HEK293 (cell line): ENCODE measurements around the gene FAN1.
"Not testable (repeated sequence)": the region's sequence is repeated elsewhere in the genome, so short reads cannot be mapped to it uniquely, and the experiment has no call there.

ENCODE experiments used
- CTCF ChIA-PET: fragments of 350-600 bp; formaldehyde crosslinking; extraction: SDS; loops from one replicate; lab custom pipeline; 2021; ENCODE audit warnings: antibody characterized with exemption; lab: Yijun Ruan, JAX
- POLR2A ChIA-PET: fragments of 300-600 bp; formaldehyde crosslinking; extraction: SDS; loops from one replicate; lab custom pipeline; 2020; ENCODE audit warnings: antibody characterized with exemption, inconsistent platforms; lab: Yijun Ruan, JAX
- H3K27ac ChIP-seq: fragments of 200-500 bp; sonication (Bioruptor generic); 2 replicates; pipeline ENCODE4 v1.5.1; 2014; ENCODE audit warnings: low read depth, low read length, control low read depth, inconsistent platforms; ENCODE audit errors: extremely low read depth
- H3K36me3 ChIP-seq, 2 experiments: fragments of 200-500 bp in 1 of 2; sonication (Bioruptor generic) in 1 of 2; 1 replicate in 1 of 2; 2 replicates in 1 of 2; pipeline ENCODE4 v1.5.1; 2014 to 2017; ENCODE audit warnings: inconsistent platforms in 2 of 2, low read length in 2 of 2; ENCODE audit not compliant: control insufficient read depth in 2 of 2, insufficient read depth in 1 of 2
- H3K4me1 ChIP-seq: fragments of 200-500 bp; sonication (Bioruptor generic); 2 replicates; pipeline ENCODE4 v1.5.1; 2014; ENCODE audit warnings: mild to moderate bottlenecking, low read length, inconsistent platforms; ENCODE audit not compliant: control insufficient read depth, insufficient read depth
- H3K4me3 ChIP-seq: 2 replicates; pipeline ENCODE4 v1.5.1; 2011; ENCODE audit warnings: low read depth, mild to moderate bottlenecking, control low read depth, low read length, moderate library complexity
- H3K9me3 ChIP-seq: fragments of 200-500 bp; sonication (Bioruptor generic); 2 replicates; pipeline ENCODE4 v1.5.1; 2014; ENCODE audit warnings: low read depth, low read length, inconsistent platforms; ENCODE audit not compliant: control insufficient read depth, insufficient read depth
- AEBP2 ChIP-seq: fragments of 450-650 bp; formaldehyde crosslinking; IDR thresholded peaks from 2 replicates; pipeline ENCODE4 v1.5.1; 2016; ENCODE audit warnings: missing biosample characterization, missing genetic modification characterization, borderline replicate concordance
- OSR2 ChIP-seq: fragments of 450-650 bp; formaldehyde crosslinking; IDR thresholded peaks from 2 replicates; pipeline ENCODE4 v1.5.1; 2016; ENCODE audit warnings: missing biosample characterization, missing genetic modification characterization
- REST ChIP-seq: fragments of 450-650 bp; formaldehyde crosslinking; IDR thresholded peaks from 2 replicates; pipeline ENCODE4 v1.5.1; 2016; ENCODE audit warnings: missing biosample characterization, missing genetic modification characterization
- SCRT1 ChIP-seq: fragments of 450-650 bp; formaldehyde crosslinking; IDR thresholded peaks from 2 replicates; pipeline ENCODE4 v1.5.1; 2016; ENCODE audit warnings: missing biosample characterization, missing genetic modification characterization, borderline replicate concordance
- WT1 ChIP-seq: fragments of 450-650 bp; formaldehyde crosslinking; IDR thresholded peaks from 2 replicates; pipeline ENCODE4 v1.5.1; 2016; ENCODE audit warnings: missing biosample characterization, missing genetic modification characterization
- ZFP69B ChIP-seq: fragments of 450-650 bp; formaldehyde crosslinking; IDR thresholded peaks from 2 replicates; pipeline ENCODE4 v1.5.1; 2016; ENCODE audit warnings: missing biosample characterization, missing genetic modification characterization
- ZNF112 ChIP-seq: fragments of 450-650 bp; formaldehyde crosslinking; IDR thresholded peaks from 2 replicates; pipeline ENCODE4 v1.5.0; 2017; ENCODE audit warnings: missing biosample characterization, missing genetic modification characterization
- ZNF132 ChIP-seq: fragments of 450-650 bp; formaldehyde crosslinking; IDR thresholded peaks from 2 replicates; pipeline ENCODE4 v1.5.1; 2017; ENCODE audit warnings: missing biosample characterization, missing genetic modification characterization, borderline replicate concordance
- ZNF335 ChIP-seq: fragments of 450-650 bp; formaldehyde crosslinking; conservative IDR thresholded peaks from 2 replicates; pipeline ENCODE4 v1.5.1; 2016; ENCODE audit warnings: missing biosample characterization, missing genetic modification characterization
- ZNF521 ChIP-seq: fragments of 450-650 bp; formaldehyde crosslinking; IDR thresholded peaks from 2 replicates; pipeline ENCODE4 v1.5.1; 2017; ENCODE audit warnings: missing biosample characterization, mild to moderate bottlenecking, missing genetic modification characterization
- ZNF658 ChIP-seq: fragments of 450-650 bp; formaldehyde crosslinking; IDR thresholded peaks from 2 replicates; pipeline ENCODE4; 2016; ENCODE audit warnings: missing biosample characterization, missing genetic modification characterization
- ZSCAN23 ChIP-seq: fragments of 450-650 bp; formaldehyde crosslinking; IDR thresholded peaks from 2 replicates; pipeline ENCODE4 v1.5.1; 2016; ENCODE audit warnings: missing biosample characterization, missing genetic modification characterization

Gene FAN1

GRCh38 chr15:30878515-30878914 is 25.2 kb upstream of the FAN1 start (continued):
- TF ChIP-seq SCRT1 (no peak), OSR2 (no peak)

GRCh38 chr15:30882849-30883433 is 20.8 kb upstream of the FAN1 start:
- Histone ChIP-seq H3K36me3 (no peaks in the 10 kb centered on the region), H3K4me3 (no peak overlapping the region), H3K9me3 (no peaks in the 10 kb centered on the region), H3K4me1 (no peaks in the 10 kb centered on the region), H3K27ac (no peak overlapping the region)
- TF ChIP-seq WT1 (tag by site-specific recombination): no peak
- no peak for TF ChIP-seq ZSCAN23 (tag by site-specific recombination)
- TF ChIP-seq ZFP69B (tag by site-specific recombination): no peak
- POLR2A ChIA-PET: no interaction called here
- CTCF ChIA-PET: interaction anchor here (0.6 to 0.9 kb wide), 2 partner anchors 10 to 25 kb away, joined by 3 read pairs; no protein-coding TSS in a partner anchor

- H3K4me1 ChIP-seq, H3K4me3 ChIP-seq, H3K9me3 ChIP-seq, POLR2A ChIA-PET, H3K36me3 ChIP-seq, H3K27ac ChIP-seq: not testable (repeated sequence)
- CTCF ChIA-PET: interaction anchor here (0.9 kb wide), 1 partner anchor 11 kb away, joined by 3 read pairs; no protein-coding TSS in a partner anchor
Observed at GRCh38 chr15:30883666-30884065, 20.0 kb upstream of the FAN1 start.

- TF ChIP-seq REST (tag by site-specific recombination) (peak; percentile 87), ZNF112 (no peak), ZNF658 (tag by site-specific recombination) (no peak), OSR2 (no peak), ZNF335 (tag by site-specific recombination) (no peak)
- CTCF ChIA-PET: no interaction called here
- Histone ChIP-seq H3K36me3 (no peaks in the 10 kb centered on the region), H3K4me1 (no peaks in the 10 kb centered on the region), H3K4me3 (no peak overlapping the region), H3K27ac (no peak overlapping the region), H3K9me3 (no peaks in the 10 kb centered on the region)
- POLR2A ChIA-PET: no interaction called here
Observed at GRCh38 chr15:30885814-30886213, 17.9 kb upstream of the FAN1 start.

- H3K4me1 ChIP-seq: no peaks in the 10 kb centered on the region
- no peak overlapping the region for H3K4me3 ChIP-seq
- TF ChIP-seq ZNF658 (tag by site-specific recombination) (no peak), ZNF521 (tag by site-specific recombination) (no peak), AEBP2 (tag by site-specific recombination) (no peak), ZNF132 (tag by site-specific recombination) (no peak)
- TF ChIP-seq, all 188 proteins: peak for 0
- ChIA-PET POLR2A (no interaction called here), CTCF (no interaction called here)
- no peak overlapping the region for H3K27ac ChIP-seq
- H3K9me3 ChIP-seq: no peaks in the 10 kb centered on the region
- no peaks in the 10 kb centered on the region for H3K36me3 ChIP-seq
Observed at GRCh38 chr15:30889196-30889595, 14.5 kb upstream of the FAN1 start.
